Left lung (tissue), 10 donors: ENCODE data around the gene RASA3. TPM values are rescaled to one million over a fixed set of nuclear protein-coding genes. Genes with fewer than 3 reads are reported as not detected.

Experiments used
- ATAC-seq: fragments of 200-7000 bp; cut with Tn5 transposase; one replicate; pipeline ENCODE4 v1.9.1; 2020; ENCODE audit warnings: moderate library complexity
- DNase-seq, 4 donors: peaks; one replicate each; pipeline ENCODE4 v3.0.0-alpha.2; 2013 to 2020
- H3K27ac ChIP-seq, 2 donors: fragments of 200-600 bp; sonication (generic) in 1 of 2; one replicate each; pipeline versions ENCODE4 v1.5.0 to v1.8.0; 2020 to 2021
- H3K27me3 ChIP-seq, 2 donors: fragments of 200-600 bp; sonication (generic) in 1 of 2; one replicate each; pipeline versions ENCODE4 v1.5.0 to v1.8.0; 2020 to 2021
- H3K36me3 ChIP-seq, 2 donors: fragments of 200-600 bp; sonication (generic) in 1 of 2; one replicate each; pipeline versions ENCODE4 v1.5.0 to v1.8.0; 2020 to 2021
- H3K4me1 ChIP-seq, 2 donors: fragments of 200-600 bp; one replicate each; pipeline ENCODE4 v1.8.0; 2021
- H3K4me3 ChIP-seq, 2 donors: fragments of 200-600 bp; sonication (generic) in 1 of 2; one replicate each; pipeline versions ENCODE4 v1.5.0 to v1.8.0; 2020 to 2021; ENCODE audit warnings: mild to moderate bottlenecking in 1 of 2
- H3K9me3 ChIP-seq, 2 donors: fragments of 200-600 bp; sonication (generic) in 1 of 2; one replicate each; pipeline versions ENCODE4 v1.5.0 to v1.8.0; 2020 to 2021
- intact Hi-C, 2 donors: fragments of 100-400 bp; cut with DNase I; formaldehyde crosslinking; loops; one replicate each; pipeline versions ENCODE4 v1.11.2 to v1.14.2; 2022
- polyA plus RNA-seq, 6 donors: library from polyadenylated mRNA; unstranded; fragments of 120-200 nt; gene quantifications; one replicate each; pipeline ENCODE4 v1.2.1, GENCODE V29; 2013; ENCODE audit not compliant: insufficient read length in 6 of 6
- total RNA-seq, 2 donors: library from RNA; stranded (reverse); fragmentation: NEBNext Ultra II Directional; extraction: Animal tissue kit (Norgen Biotek cat#: 25700); gene quantifications; one replicate each; pipeline ENCODE4 v1.2.1, GENCODE V29; 2021
- TF ChIP-seq, protein P1 (sequence below), 2 donors: fragments of 200-600 bp; sonication (generic) in 1 of 2; IDR thresholded peaks; one replicate each; pipeline versions ENCODE4 v1.5.0 to v1.8.0; 2021; ENCODE audit warnings: antibody characterized with exemption in 2 of 2
- donor health status: DM: no; HTN: yes; CAD: no.
- donor health status: DM: no; HTN: no; CAD: no.

The RASA3 gene
- total and polyA plus RNA-seq, 8 donors, result 11.4 to 22.2 (median 12.7) TPM

DNA sequence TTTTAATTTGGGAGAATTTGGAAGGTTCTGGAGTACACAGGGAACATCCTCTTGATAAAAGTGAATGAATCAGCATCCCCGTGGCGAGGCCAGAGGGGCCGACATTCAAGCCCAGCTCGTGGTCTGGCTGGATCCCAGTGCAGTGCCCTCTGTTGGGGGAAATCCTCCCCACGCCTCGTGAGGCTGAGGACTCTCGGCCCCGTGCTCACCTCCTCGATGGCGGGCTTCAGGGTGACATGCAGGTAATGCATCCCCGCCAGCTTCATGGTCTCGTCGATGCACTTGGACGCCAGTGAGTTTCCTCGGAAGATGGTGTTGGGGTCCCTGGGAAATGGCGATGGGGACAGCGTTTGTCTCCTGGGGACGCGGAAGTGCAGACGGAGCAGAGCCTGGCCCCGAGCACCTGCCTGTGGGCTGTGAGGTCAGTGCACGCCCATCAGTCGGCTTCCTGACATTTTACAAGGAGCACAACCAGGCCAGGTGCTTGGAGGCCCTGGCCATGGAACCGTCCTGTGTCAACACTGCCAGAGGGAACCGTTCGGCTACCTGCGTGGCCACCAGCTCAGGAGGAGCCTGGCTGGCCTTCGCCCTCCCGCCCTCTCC is 115.3 kb downstream of the RASA3 start:
- Histone ChIP-seq H3K27me3 (no peaks in the 10 kb centered on the region), H3K4me3 (no peak overlapping the region), H3K4me1 (peaks cover 0 to 7% of the 10 kb centered on the region in 2 donors), H3K36me3 (peaks cover 0 to 82% of the 10 kb centered on the region in 2 donors), H3K27ac (no peak overlapping the region), H3K9me3 (no peaks in the 10 kb centered on the region)
- TF ChIP-seq, protein P1, sequence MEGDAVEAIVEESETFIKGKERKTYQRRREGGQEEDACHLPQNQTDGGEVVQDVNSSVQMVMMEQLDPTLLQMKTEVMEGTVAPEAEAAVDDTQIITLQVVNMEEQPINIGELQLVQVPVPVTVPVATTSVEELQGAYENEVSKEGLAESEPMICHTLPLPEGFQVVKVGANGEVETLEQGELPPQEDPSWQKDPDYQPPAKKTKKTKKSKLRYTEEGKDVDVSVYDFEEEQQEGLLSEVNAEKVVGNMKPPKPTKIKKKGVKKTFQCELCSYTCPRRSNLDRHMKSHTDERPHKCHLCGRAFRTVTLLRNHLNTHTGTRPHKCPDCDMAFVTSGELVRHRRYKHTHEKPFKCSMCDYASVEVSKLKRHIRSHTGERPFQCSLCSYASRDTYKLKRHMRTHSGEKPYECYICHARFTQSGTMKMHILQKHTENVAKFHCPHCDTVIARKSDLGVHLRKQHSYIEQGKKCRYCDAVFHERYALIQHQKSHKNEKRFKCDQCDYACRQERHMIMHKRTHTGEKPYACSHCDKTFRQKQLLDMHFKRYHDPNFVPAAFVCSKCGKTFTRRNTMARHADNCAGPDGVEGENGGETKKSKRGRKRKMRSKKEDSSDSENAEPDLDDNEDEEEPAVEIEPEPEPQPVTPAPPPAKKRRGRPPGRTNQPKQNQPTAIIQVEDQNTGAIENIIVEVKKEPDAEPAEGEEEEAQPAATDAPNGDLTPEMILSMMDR (IDR thresholded peaks at IDR 0.05), result no peak
- DNase-seq (peak in 1 of 4 donors; percentile 61), ATAC-seq (no peak)
- intact Hi-C loops, result no loop called here

DNA sequence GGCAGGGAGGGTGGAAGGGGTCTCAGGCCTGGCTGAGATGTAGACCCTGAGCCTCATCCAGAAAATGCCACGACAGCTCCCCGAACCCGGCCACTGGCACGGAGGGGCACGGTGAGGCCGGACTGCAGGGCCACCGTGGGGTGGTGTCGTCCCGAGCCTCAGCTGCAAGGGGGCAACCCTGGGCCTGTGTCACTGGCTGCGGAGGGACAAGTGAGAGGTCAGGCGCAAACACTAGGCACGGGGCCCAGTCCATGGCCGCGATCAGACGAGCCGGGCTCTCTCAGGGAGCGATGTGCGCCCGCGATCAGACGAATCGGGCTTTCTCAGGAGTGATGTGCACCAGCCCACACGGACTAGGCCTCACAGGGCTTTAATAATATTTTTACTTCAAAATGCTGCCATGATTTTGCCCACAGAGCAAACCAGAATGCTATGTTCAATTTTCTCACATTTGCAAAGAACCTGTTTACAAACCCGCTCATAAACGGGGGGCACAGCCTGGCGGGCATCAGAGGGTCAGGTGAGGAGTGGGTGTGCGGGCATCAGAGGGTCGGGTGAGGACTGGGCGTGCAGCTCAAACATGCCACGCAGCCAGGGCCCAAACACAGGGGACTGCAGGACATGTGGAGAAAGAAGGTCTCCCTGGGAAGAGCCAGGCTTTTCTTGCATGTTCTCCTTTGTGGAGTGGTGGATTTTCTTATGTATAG is 115.9 kb downstream of the RASA3 start:
- intact Hi-C loops, result no loop called here

DNA sequence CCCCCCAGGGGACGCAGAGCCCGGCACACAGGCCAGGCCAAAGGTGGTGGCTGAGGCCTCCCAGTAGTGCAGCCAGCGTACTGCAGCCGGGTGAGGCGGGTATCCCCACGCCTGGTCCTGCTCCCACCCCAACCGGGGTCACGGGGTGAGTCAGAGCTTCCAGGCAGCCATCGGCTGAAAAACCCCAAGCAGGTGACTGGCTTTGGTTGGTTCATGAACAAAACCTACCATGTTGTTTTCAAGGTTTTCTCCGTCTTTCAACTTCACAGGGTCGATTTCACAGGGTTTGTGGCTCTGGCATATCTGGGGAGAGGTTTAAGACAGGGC is 116.5 kb downstream of the RASA3 start:
- no peak for DNase-seq
- ATAC-seq, result peak; percentile 6
- no peaks in the 10 kb centered on the region for H3K27me3 ChIP-seq
- TF ChIP-seq, protein P1 (IDR thresholded peaks at IDR 0.05), result no peak
- peaks cover 0 to 82% of the 10 kb centered on the region in 2 donors for H3K36me3 ChIP-seq
- H3K4me1 ChIP-seq, result peaks cover 0 to 7% of the 10 kb centered on the region in 2 donors
- no peak overlapping the region for H3K27ac ChIP-seq
- no peak overlapping the region for H3K4me3 ChIP-seq
- no peaks in the 10 kb centered on the region for H3K9me3 ChIP-seq
- intact Hi-C loops, result no loop called here

More for the DNA sequence above, 115.9 kb downstream of the RASA3 start:
- ATAC-seq, result no peak
- Histone ChIP-seq H3K4me1 (peaks cover 0 to 7% of the 10 kb centered on the region in 2 donors), H3K9me3 (no peaks in the 10 kb centered on the region), H3K27ac (no peak overlapping the region), H3K27me3 (no peaks in the 10 kb centered on the region), H3K4me3 (no peak overlapping the region), H3K36me3 (peaks cover 0 to 82% of the 10 kb centered on the region in 2 donors)
- TF ChIP-seq, protein P1 (IDR thresholded peaks at IDR 0.05), result no peak
- peak in 1 of 4 donors; percentile 65 for DNase-seq

DNA sequence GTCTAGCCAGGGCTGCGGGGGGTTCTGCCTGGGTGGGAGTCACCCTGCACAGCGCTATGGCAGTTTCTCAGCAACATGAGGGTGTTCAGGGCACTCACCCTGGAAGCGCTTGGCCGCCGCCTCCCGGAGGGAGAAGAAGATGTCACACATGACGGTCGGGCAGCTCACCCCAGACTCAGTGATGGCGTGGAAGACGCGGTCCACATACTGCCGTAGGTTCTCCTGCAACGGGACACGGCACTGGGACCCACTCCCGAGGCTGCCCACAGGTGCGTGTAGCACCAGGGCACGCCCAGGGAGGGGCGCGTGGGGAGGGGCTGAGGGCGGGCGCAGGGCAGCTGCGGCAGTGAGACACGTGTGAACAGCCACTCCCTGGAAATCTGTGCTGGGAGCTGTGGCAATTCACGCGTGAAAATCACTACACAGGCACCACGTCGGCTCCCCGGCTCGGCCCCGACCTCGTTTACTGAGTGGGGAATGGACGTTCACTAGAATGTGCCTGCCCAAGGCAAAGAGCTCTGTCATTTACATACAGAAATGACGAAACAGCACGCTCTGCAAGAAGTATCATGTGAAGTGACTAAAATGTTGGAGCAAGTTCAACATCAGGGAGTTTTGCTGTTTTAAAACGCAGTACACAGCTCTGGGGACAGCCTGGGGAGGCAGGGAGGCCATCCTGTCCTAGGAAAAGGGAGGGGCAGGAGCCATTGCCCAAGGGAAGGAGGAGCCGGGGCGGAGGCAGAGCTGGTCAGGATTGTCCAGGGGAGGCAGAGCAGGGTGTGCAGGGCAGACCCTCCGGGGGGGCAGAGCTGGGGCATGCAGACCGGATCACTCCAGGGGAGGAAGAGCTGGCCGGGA is 117.1 kb downstream of the RASA3 start:
- ATAC-seq (peak; percentile 80), DNase-seq (peak in 2 of 4 donors; percentile 44 to 83)
- Histone ChIP-seq H3K4me3 (no peak overlapping the region), H3K27me3 (no peaks in the 10 kb centered on the region), H3K36me3 (peaks cover 0 to 82% of the 10 kb centered on the region in 2 donors), H3K9me3 (no peaks in the 10 kb centered on the region), H3K27ac (no peak overlapping the region), H3K4me1 (peaks cover 0 to 7% of the 10 kb centered on the region in 2 donors)
- TF ChIP-seq, protein P1 (IDR thresholded peaks at IDR 0.05), result no peak
- intact Hi-C loops, result no loop called here
